ENCODE measurements around the gene KCNT1.

The KCNT1 gene

DNA sequence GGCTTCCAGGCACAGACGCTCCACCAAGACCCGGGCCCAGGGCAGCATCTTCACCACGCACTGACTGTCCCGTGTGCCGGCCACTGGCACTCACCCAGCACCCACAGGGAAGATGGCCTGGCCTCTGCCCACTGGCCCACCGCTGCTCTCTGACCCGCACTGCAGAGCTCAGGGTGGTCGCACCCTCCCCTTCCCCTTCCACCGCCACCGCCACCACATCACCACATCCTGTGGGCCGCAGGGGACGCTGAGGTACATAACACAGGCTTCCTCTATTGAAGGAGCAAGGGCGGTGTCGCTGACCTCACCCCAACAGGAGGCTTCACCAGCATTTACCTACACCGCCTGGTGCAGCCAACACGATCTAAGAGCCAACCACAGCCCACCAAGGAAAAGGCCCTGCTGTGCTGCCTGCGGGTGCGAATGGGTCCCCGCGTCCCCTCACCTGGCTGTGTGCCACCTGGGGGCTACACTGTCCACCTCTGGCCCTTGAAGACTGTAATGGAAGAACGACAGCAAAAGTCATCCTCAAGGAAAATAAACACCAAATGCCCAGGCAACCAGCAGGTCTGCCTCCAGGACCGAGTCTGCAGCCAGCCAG, 103.5 kb downstream of the KCNT1 start:
- TF ChIP-seq FOXP2 (optimal IDR thresholded peaks at IDR 0.05; ENCODE audit: borderline replicate concordance, extremely low read depth, extremely low read length, insufficient read depth), result no peak

DNA sequence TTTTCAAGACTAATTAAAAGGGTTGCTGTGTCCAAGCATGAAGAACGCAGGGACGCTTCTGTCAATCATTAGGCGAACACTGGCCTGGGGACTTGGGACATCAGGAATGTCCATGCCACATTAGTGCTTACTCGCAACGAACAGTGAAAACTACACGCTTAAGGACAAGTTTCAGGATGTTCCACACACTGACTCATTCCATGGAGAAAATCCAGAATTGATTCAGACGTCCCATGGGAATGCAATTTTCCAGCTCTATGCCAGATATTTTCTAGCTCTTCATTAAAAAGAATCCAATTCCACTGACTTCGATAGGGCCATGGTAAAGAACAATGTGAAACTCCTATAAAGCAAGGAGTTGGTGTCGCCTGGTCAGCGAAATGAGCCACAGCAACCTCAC, 107.2 kb downstream of the KCNT1 start:
- TF ChIP-seq REST (IDR thresholded peaks at IDR 0.05; ENCODE audit: insufficient read depth in 1 of 2, low read depth in 2 of 2, low read length in 2 of 2) (no peak), FOXP2 (optimal IDR thresholded peaks at IDR 0.05; ENCODE audit: borderline replicate concordance, extremely low read depth, extremely low read length, insufficient read depth) (no peak), POLR2AphosphoS5 (IDR thresholded peaks at IDR 0.05; ENCODE audit: low read depth, low read length) (no peak), TAF1 (IDR thresholded peaks at IDR 0.05; ENCODE audit: borderline replicate concordance, insufficient read depth, low read length) (no peak), SIN3A (IDR thresholded peaks at IDR 0.05; ENCODE audit: borderline replicate concordance, insufficient read depth, low read length) (no peak)

- TF ChIP-seq REST (IDR thresholded peaks at IDR 0.05; ENCODE audit: insufficient read depth in 1 of 2, low read depth in 2 of 2, low read length in 2 of 2) (no peak), POLR2AphosphoS5 (IDR thresholded peaks at IDR 0.05; ENCODE audit: low read depth, low read length) (no peak), TAF1 (IDR thresholded peaks at IDR 0.05; ENCODE audit: borderline replicate concordance, insufficient read depth, low read length) (no peak), FOXP2 (optimal IDR thresholded peaks at IDR 0.05; ENCODE audit: borderline replicate concordance, extremely low read depth, extremely low read length, insufficient read depth) (no peak), SIN3A (IDR thresholded peaks at IDR 0.05; ENCODE audit: borderline replicate concordance, insufficient read depth, low read length) (no peak)
Measured at GRCh38 chr9:135810806-135811575, 109.0 kb downstream of the KCNT1 start.

GRCh38 chr9:135811801-135812200, 109.8 kb downstream of the KCNT1 start:
- TF ChIP-seq FOXP2 (optimal IDR thresholded peaks at IDR 0.05; ENCODE audit: borderline replicate concordance, extremely low read depth, extremely low read length, insufficient read depth), result no peak
- TF ChIP-seq POLR2AphosphoS5 (IDR thresholded peaks at IDR 0.05; ENCODE audit: low read depth, low read length), result no peak
- TF ChIP-seq SIN3A (IDR thresholded peaks at IDR 0.05; ENCODE audit: borderline replicate concordance, insufficient read depth, low read length), result no peak
- no peak for TF ChIP-seq REST (IDR thresholded peaks at IDR 0.05; ENCODE audit: insufficient read depth in 1 of 2, low read depth in 2 of 2, low read length in 2 of 2)
- no peak for TF ChIP-seq TAF1 (IDR thresholded peaks at IDR 0.05; ENCODE audit: borderline replicate concordance, insufficient read depth, low read length)

GRCh38 chr9:135812961-135813360, 111.0 kb downstream of the KCNT1 start:
- no peak for TF ChIP-seq REST (IDR thresholded peaks at IDR 0.05; ENCODE audit: insufficient read depth in 1 of 2, low read depth in 2 of 2, low read length in 2 of 2)
- no peak for TF ChIP-seq TAF1 (IDR thresholded peaks at IDR 0.05; ENCODE audit: borderline replicate concordance, insufficient read depth, low read length)
- TF ChIP-seq POLR2AphosphoS5 (IDR thresholded peaks at IDR 0.05; ENCODE audit: low read depth, low read length), result no peak
- TF ChIP-seq SIN3A (IDR thresholded peaks at IDR 0.05; ENCODE audit: borderline replicate concordance, insufficient read depth, low read length), result no peak
- TF ChIP-seq FOXP2 (optimal IDR thresholded peaks at IDR 0.05; ENCODE audit: borderline replicate concordance, extremely low read depth, extremely low read length, insufficient read depth), result no peak

Data from PFSK-1 (cell line).